Activated CD8-positive, alpha-beta T cell treated with anti-CD3 and anti-CD28 coated beads, Interleukin-2, amount 10 ng/mL, durations not matched to agents 7 days and 5 days (primary cell): ENCODE measurements around the gene LACTBL1. TPM values are rescaled to one million over a fixed set of nuclear protein-coding genes. Genes with fewer than 3 reads are reported as not detected.
"Not testable (repeated sequence)": the region's sequence is repeated elsewhere in the genome, so short reads cannot be mapped to it uniquely, and the experiment has no call there.

Source experiments
- ATAC-seq: fragments of 150-1000 bp; cut with Tn5 transposase; one replicate; pipeline ENCODE4 v1.10.0; 2021; ENCODE audit warnings: moderate library complexity
- CTCF ChIA-PET: fragments of 350-600 bp; sonication (Branson Sonifier 250); formaldehyde crosslinking; loops from one replicate; lab custom pipeline; 2021; ENCODE audit warnings: antibody characterized with exemption; lab: Charles Lee
- POLR2A ChIA-PET: fragments of 350-600 bp; sonication (Branson Sonifier 250); formaldehyde crosslinking; loops from one replicate; lab custom pipeline; 2021; ENCODE audit warnings: antibody characterized with exemption; lab: Charles Lee
- DNase-seq: peaks from one replicate; pipeline ENCODE4 v3.0.0-alpha.2; 2020
- H3K27ac Mint-ChIP-seq: one replicate; pipeline ENCODE4 v1.8.0; 2021; ENCODE audit warnings: mild to moderate bottlenecking, mixed read lengths
- H3K27me3 Mint-ChIP-seq: one replicate; pipeline ENCODE4 v1.8.0; 2021; ENCODE audit warnings: low read depth, mixed read lengths
- H3K36me3 Mint-ChIP-seq: one replicate; pipeline ENCODE4 v1.8.0; 2021; ENCODE audit warnings: low read depth, mixed read lengths
- H3K4me1 Mint-ChIP-seq: one replicate; pipeline ENCODE4 v1.8.0; 2021; ENCODE audit warnings: low read depth, mixed read lengths
- H3K4me3 Mint-ChIP-seq: one replicate; pipeline ENCODE4 v1.8.0; 2021; ENCODE audit warnings: mild to moderate bottlenecking, mixed read lengths
- H3K9me3 Mint-ChIP-seq: one replicate; pipeline ENCODE4 v1.8.0; 2022; ENCODE audit warnings: mixed read lengths; ENCODE audit not compliant: insufficient read depth
- total RNA-seq, 2 experiments: library from RNA; stranded (reverse); gene quantifications; one replicate each; pipeline ENCODE4 v1.2.3, GENCODE V29; 2021

Gene LACTBL1
- total RNA-seq, 2 experiments from 2014 or later: not detected

DNA sequence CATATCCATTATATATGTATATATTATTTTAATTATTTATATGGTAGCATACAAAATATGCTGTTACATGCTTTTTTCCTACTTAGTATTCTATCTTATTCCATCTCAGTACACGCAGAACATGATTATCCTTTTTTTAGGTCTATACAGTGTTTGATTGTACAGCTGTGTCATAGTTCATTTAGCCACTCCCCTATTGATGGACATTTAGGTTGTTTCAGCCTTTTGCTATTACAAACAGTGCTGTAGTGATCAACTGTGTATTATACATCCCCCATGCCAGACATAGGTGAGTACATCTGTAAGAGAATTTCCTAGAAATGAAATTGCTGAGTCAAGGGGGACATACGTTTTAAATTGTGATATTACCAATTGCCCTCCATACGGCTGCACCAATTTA, 15.6 kb downstream of the LACTBL1 start:
- no peak for ATAC-seq
- Mint-ChIP-seq H3K27ac (no peak overlapping the region), H3K4me3 (no peak overlapping the region), H3K27me3 (peaks cover 23% of the 10 kb centered on the region), H3K36me3 (no peaks in the 10 kb centered on the region), H3K4me1 (no peaks in the 10 kb centered on the region), H3K9me3 (no peaks in the 10 kb centered on the region)
- CTCF ChIA-PET: interaction anchor here (1.4 kb wide), 1 partner anchor 8 kb away, joined by 4 read pairs; no protein-coding TSS in a partner anchor
- POLR2A ChIA-PET: no interaction called here
- no peak for DNase-seq

DNA sequence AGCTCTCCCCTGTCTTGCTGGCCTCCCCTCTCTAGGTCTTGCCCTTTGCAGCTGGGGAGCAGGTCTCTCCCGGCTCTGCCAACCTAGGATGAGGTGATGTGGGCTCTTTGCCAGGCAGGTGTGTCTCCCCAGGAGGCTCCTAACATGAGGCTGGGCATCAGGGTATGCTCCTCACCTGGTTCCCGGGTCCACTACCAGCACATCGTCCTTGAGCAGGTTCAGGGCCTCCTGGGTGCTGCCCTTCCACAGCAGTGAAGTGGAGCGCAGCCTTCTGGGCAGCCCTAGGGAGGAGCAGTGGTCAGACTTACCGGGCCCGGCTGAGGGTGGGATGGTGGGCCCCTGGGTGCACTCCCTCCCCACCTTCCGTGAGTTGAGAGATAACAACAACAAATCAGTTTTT, 17.5 kb downstream of the LACTBL1 start:
- Mint-ChIP-seq H3K27ac (no peak overlapping the region), H3K4me3 (no peak overlapping the region), H3K36me3 (no peaks in the 10 kb centered on the region), H3K4me1 (no peaks in the 10 kb centered on the region), H3K9me3 (no peaks in the 10 kb centered on the region), H3K27me3 (peaks cover 29% of the 10 kb centered on the region)
- ChIA-PET CTCF (no interaction called here), POLR2A (no interaction called here)
- ATAC-seq (no peak), DNase-seq (no peak)

DNA sequence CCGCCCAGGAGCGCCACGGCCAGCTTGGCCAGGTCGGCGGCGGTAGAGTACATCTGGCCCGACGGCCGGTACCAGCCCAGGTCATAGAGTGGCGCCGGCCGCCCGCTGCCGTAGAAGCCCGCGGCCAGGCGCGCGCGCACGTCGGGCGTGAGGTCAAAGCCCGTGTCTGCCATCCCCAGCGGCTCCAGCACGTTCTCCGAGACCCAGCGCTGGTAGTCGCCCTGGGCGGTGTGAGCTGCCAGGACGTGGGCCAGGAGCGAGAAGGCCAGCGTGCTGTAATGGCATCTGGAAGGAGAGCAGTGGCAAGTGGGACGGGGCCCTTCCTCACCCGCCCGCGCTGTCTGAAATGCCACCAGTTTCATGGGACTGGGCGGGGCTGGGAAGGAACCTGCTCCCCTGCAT, 18.9 kb downstream of the LACTBL1 start:
- no peaks in the 10 kb centered on the region for H3K4me1 Mint-ChIP-seq

DNA sequence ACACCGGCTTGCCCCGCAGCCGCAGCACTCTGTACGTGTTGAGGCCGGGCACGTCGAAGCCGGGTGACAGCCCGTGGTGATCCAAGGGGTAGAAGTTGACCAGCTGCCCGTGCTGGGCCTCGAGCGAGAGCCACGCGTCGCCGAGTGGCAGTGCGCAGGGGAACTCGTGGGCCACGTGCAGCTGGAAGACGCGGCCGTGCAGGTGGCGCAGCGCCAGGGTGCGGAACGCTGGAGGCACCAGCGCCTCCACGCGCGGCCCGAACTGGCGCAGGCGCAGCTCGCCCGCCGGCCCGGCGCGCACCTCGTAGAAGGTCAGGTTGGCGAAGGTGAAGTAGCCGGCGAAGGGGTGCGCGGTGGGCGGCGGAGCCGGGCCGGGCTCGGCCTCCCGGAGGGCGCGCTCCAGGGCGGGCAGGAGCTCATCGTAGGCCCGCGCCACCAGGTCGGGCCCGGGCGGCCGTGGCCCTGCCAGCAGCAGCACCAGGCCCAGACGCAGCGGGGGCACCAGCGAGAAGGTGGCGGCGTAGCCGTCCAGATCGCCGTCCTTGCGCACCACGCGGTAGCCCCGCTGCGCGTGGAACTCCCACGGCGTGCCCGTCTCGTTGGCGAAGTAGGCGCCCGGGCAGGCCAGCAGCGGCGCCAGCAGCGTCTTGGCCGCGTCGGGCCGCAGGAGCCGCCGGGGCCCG, 19.5 kb downstream of the LACTBL1 start:
- POLR2A ChIA-PET: no interaction called here
- CTCF ChIA-PET: no interaction called here
- Mint-ChIP-seq H3K27ac (no peak overlapping the region), H3K36me3 (no peaks in the 10 kb centered on the region), H3K9me3 (no peaks in the 10 kb centered on the region), H3K4me3 (no peak overlapping the region), H3K4me1 (no peaks in the 10 kb centered on the region), H3K27me3 (peaks cover 36% of the 10 kb centered on the region)
- no peak for DNase-seq
- no peak for ATAC-seq

More for the DNA sequence above, 18.9 kb downstream of the LACTBL1 start:
- ChIA-PET CTCF (no interaction called here), POLR2A (no interaction called here)
- peaks cover 30% of the 10 kb centered on the region for H3K27me3 Mint-ChIP-seq
- no peaks in the 10 kb centered on the region for H3K36me3 Mint-ChIP-seq
- DNase-seq (no peak), ATAC-seq (no peak)
- H3K27ac Mint-ChIP-seq: no peak overlapping the region
- H3K4me3 Mint-ChIP-seq: no peak overlapping the region
- no peaks in the 10 kb centered on the region for H3K9me3 Mint-ChIP-seq

DNA sequence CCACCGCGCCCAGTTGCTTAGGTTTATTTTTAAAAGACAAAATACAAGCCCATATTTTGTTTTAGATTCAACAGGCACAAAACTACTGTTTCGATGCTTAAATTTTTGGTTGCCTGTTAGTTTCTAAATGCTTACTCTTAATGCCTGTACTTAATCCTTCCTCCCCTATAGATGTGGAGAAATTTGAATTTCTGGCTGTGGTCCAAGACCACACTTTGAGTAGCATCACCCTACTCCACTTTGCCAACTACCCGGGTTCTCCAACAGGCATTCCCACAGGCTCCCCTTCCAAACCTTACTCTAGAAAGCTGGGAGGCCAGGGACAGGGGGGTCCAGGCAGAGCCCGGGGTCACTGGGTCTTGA, 20.0 kb downstream of the LACTBL1 start:
- Mint-ChIP-seq H3K27me3 (peaks cover 36% of the 10 kb centered on the region), H3K27ac (no peak overlapping the region), H3K4me3 (no peak overlapping the region), H3K36me3 (no peaks in the 10 kb centered on the region), H3K4me1 (no peaks in the 10 kb centered on the region), H3K9me3 (no peaks in the 10 kb centered on the region)
- no peak for DNase-seq
- ChIA-PET CTCF (no interaction called here), POLR2A (no interaction called here)
- no peak for ATAC-seq

DNA sequence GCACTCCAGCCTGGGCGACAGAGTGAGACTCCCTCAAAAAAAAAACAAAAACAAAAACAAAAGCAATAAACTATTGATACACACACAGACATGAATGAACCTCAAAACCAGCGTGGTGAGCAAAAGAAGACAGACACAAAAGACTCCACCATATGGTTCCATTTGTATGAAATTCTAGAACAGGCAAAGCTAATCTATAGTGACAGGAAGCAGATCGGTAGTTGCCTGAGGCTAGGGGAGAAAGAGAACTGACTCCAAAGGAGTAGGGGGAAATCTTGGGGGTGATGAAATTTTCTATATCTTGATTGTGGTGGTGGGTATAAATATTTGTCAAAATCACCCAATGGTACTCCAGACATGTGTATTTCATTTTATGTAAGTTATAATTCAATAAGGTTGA, 20.9 kb downstream of the LACTBL1 start:
- no peaks in the 10 kb centered on the region for H3K4me1 Mint-ChIP-seq
- no peak overlapping the region for H3K27ac Mint-ChIP-seq
- ChIA-PET CTCF (no interaction called here), POLR2A (no interaction called here)
- H3K4me3 Mint-ChIP-seq: no peak overlapping the region
- H3K36me3 Mint-ChIP-seq: no peaks in the 10 kb centered on the region
- ATAC-seq: no peak
- no peak for DNase-seq
- peaks cover 36% of the 10 kb centered on the region for H3K27me3 Mint-ChIP-seq
- H3K9me3 Mint-ChIP-seq: no peaks in the 10 kb centered on the region

DNA sequence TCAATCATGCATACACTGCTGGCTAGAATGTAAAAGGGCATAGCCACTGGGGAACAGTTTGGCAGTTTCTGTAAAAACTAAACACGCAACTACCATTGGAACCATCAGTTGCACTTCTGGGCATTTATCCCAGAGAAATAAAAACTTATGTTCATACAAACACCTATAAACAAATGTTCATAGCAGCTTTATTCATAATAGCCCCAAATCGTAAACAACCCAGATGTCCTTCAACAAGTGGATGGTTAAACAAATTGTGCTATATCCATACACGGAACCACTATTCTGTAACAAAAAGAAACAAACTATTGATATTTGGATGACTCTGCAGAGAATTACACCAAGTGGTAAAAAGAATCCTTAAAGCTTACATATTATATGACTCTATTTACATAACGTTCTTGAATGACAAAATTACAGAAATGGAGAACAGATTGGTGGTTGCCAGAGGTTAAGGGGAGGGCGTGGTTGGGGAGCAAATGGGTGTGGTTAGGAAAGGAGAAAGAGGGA, 22.8 kb downstream of the LACTBL1 start:
- ATAC-seq: no peak
- POLR2A ChIA-PET: no interaction called here

DNA sequence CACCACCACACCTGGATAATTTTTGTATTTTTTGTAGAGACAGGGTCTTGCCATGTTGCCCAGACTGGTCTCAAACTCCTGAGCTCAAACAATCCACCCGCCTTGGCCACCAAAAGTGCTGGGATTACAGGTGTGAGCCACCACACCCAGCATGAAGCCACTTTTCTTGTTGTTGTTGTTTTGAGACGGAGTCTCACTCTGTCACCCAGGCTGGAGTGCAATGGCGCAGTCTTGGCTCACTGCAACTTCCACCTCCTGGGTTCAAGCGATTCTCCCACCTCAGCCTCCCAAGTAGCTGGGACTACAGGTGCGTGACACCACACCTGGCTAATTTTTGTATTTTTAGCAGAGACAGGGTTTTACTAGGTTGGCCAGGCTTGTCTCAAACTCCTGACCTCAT, 27.5 kb downstream of the LACTBL1 start:
- H3K4me3 Mint-ChIP-seq, CTCF ChIA-PET, H3K36me3 Mint-ChIP-seq, ATAC-seq, H3K4me1 Mint-ChIP-seq, DNase-seq, POLR2A ChIA-PET, H3K27ac Mint-ChIP-seq, H3K27me3 Mint-ChIP-seq: not testable (repeated sequence)
- H3K9me3 Mint-ChIP-seq: peaks cover 11% of the 10 kb centered on the region

More for the DNA sequence above, 22.8 kb downstream of the LACTBL1 start:
- no peak overlapping the region for H3K4me3 Mint-ChIP-seq
- DNase-seq: no peak
- peaks cover 30% of the 10 kb centered on the region for H3K27me3 Mint-ChIP-seq
- no peaks in the 10 kb centered on the region for H3K9me3 Mint-ChIP-seq
- H3K4me1 Mint-ChIP-seq: no peaks in the 10 kb centered on the region
- H3K27ac Mint-ChIP-seq: no peak overlapping the region
- no peaks in the 10 kb centered on the region for H3K36me3 Mint-ChIP-seq
- CTCF ChIA-PET: interaction anchor here (1.2 kb wide), 1 partner anchor 15 kb away, joined by 6 read pairs; no protein-coding TSS in a partner anchor

DNA sequence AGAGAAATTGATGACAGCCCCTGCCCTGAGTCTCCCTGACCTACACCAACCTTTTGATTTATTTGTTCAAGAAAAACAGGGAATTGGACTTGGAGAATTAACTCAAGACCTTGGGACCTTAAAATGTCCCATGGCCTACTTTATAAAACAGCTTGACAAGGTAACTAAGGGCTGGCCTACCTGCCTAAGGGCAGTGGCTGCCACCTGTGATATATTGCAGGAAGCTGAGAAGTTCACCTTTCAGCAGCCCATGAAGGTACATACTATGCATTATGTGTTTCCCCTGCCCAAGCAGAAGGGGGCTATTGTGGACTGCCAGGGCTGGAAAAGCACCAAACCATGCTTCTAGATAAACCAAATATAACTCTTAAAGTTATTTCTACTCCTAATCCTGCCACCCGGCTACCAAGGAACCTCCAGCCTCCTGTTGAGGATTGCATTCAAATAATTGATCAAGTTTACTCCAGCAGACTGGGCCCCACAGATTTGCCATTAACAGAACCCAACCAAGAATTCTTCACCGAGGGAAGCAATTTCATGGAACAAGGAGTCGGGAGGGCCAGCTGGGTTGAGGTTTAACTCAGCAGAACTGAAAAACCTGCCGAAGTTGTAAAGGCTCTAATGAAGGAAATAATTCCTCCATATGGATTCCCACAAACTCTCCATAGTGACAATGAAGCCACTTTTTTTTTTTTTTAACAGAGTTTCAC, 28.2 kb downstream of the LACTBL1 start:
- CTCF ChIA-PET: no interaction called here
- POLR2A ChIA-PET: no interaction called here
- ATAC-seq (no peak), DNase-seq (no peak)
- H3K27ac Mint-ChIP-seq: no peak overlapping the region
- H3K27me3 Mint-ChIP-seq: peaks cover 12% of the 10 kb centered on the region
- peaks cover 17% of the 10 kb centered on the region for H3K9me3 Mint-ChIP-seq
- no peak overlapping the region for H3K4me3 Mint-ChIP-seq
- H3K4me1 Mint-ChIP-seq: no peaks in the 10 kb centered on the region
- no peaks in the 10 kb centered on the region for H3K36me3 Mint-ChIP-seq

DNA sequence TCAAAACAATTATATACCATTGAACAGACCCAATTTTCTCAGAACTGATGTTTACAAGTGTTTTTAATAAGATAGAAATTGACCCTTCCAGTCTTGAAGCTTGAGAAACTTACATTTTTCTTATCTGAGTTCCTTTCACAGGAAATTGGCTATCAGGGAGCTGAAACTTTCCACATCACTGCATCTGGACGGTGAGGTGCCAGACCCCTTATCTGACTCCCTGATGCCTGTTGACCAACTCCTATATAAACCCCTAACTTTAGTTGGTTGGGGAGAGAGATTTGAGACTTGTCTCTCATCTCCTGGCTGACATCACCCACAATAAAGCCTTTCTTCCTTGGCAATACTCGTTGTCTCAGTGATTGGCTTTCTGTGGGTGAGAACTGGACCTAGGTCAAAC, 31.4 kb downstream of the LACTBL1 start:
- Mint-ChIP-seq H3K27ac (no peak overlapping the region), H3K9me3 (peaks cover 17% of the 10 kb centered on the region), H3K4me3 (no peak overlapping the region), H3K4me1 (no peaks in the 10 kb centered on the region), H3K36me3 (no peaks in the 10 kb centered on the region), H3K27me3 (peaks cover 5% of the 10 kb centered on the region)
- ChIA-PET POLR2A (no interaction called here), CTCF (no interaction called here)
- no peak for DNase-seq
- no peak for ATAC-seq

DNA sequence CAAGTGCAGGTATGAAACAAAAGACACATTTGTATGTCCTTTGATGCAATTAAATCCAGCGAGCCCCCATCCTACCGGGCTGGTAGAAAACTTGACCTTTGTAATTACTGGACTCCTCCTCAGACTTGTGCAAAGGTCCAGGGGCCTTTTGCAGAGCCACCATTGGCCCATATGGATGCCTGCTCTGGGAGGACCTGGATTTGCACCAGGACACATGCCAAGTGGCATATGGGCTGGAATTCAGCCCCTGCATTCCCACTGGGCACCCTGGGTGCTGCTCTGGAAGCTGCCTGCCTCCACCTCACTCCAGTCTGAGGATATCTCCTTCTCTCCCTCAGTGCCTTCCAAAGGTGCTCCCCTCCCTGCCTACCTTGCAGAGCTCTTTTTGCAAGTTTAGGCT, 36.0 kb downstream of the LACTBL1 start:
- H3K27ac Mint-ChIP-seq: no peak overlapping the region
- ATAC-seq (no peak), DNase-seq (no peak)
- H3K9me3 Mint-ChIP-seq: peaks cover 17% of the 10 kb centered on the region
- H3K4me1 Mint-ChIP-seq: no peaks in the 10 kb centered on the region
- ChIA-PET CTCF (no interaction called here), POLR2A (no interaction called here)
- H3K27me3 Mint-ChIP-seq: peaks cover 9% of the 10 kb centered on the region
- H3K36me3 Mint-ChIP-seq: no peaks in the 10 kb centered on the region
- H3K4me3 Mint-ChIP-seq: no peak overlapping the region

DNA sequence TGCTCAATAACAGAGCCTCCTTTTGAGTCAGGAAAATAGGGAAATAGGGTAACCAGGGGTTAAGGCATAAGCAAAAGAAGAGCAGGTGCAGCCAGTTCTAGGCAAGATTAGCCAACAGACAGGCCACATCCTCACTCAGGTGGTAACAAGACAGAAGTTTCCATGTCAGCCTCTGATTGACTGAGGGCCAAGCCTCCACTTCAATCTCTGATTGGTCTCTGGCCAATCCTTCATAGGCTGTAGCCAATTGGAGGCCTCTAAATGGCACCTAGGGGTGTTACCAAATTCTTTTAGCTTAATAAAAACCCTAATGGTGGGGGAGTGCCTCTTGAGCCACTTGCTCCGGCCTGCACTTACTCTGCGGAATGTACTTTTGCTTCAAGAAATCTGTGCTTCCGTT, 37.2 kb downstream of the LACTBL1 start:
- Mint-ChIP-seq H3K27ac (no peak overlapping the region), H3K27me3 (peaks cover 9% of the 10 kb centered on the region), H3K4me1 (no peaks in the 10 kb centered on the region), H3K9me3 (peaks cover 9% of the 10 kb centered on the region), H3K36me3 (no peaks in the 10 kb centered on the region), H3K4me3 (no peak overlapping the region)
- ChIA-PET POLR2A (no interaction called here), CTCF (no interaction called here)
- ATAC-seq: no peak
- no peak for DNase-seq
